Thymus (tissue), 11 donors: ENCODE results near the gene MRPL53. TPM values are rescaled to one million over a fixed set of nuclear protein-coding genes. Genes with fewer than 3 reads are reported as not detected.
A peak's percentile ranks its signal among the peaks of the same experiment; 100 is the strongest.

Experiments used
- DNase-seq, 9 donors: peaks; one replicate each; pipeline ENCODE4 v3.0.0-alpha.2; 2013; ENCODE audit warnings: low spot score in 9 of 9, low read depth in 6 of 9, missing footprints in 1 of 9
- H3K27ac ChIP-seq, 2 donors: one replicate each; pipeline ENCODE4 v1.5.1; 2013; ENCODE audit warnings: control low read depth in 1 of 2, low read depth in 1 of 2, low read length in 1 of 2, mild to moderate bottlenecking in 1 of 2, moderate library complexity in 1 of 2
- H3K27me3 ChIP-seq, 2 donors: one replicate each; pipeline ENCODE4 v1.5.1; 2013; ENCODE audit warnings: low read length in 1 of 2; ENCODE audit not compliant: control insufficient read depth in 2 of 2, insufficient read depth in 1 of 2
- H3K36me3 ChIP-seq, 2 donors: one replicate each; pipeline ENCODE4 v1.5.1; 2013; ENCODE audit warnings: low read length in 1 of 2, mild to moderate bottlenecking in 1 of 2, moderate library complexity in 1 of 2; ENCODE audit not compliant: control insufficient read depth in 2 of 2, insufficient read depth in 2 of 2
- H3K4me1 ChIP-seq, 2 donors: one replicate each; pipeline ENCODE4 v1.5.1; 2013; ENCODE audit warnings: low read length in 2 of 2; ENCODE audit not compliant: control insufficient read depth in 2 of 2, insufficient read depth in 2 of 2
- H3K4me3 ChIP-seq, 2 donors: one replicate each; pipeline ENCODE4 v1.5.1; 2013; ENCODE audit warnings: low read length in 2 of 2, control low read depth in 1 of 2, mild to moderate bottlenecking in 1 of 2
- H3K9me3 ChIP-seq, 2 donors: one replicate each; pipeline ENCODE4 v1.5.1; 2013; ENCODE audit warnings: low read length in 1 of 2, mild to moderate bottlenecking in 1 of 2; ENCODE audit not compliant: control insufficient read depth in 2 of 2, insufficient read depth in 1 of 2
- WGBS: extraction: QIAGEN DNeasy Blood & Tissue Kit; methylation state at CpG from one replicate; pipeline ENCODE4 v1.1.7; 2013; 5-methylcytosine and 5-hydroxymethylcytosine counted together
- polyA plus RNA-seq: library from polyadenylated mRNA; stranded (reverse); fragments of 200-250 nt; gene quantifications from one replicate; pipeline ENCODE4 v1.2.3, GENCODE V29; 2013
- total RNA-seq: library from RNA; stranded (reverse); fragments of 120-200 nt; gene quantifications from one replicate; pipeline ENCODE4 v1.2.4, GENCODE V29; 2013
- donor health status: healthy.

The MRPL53 gene
- total and polyA plus RNA-seq, 2 donors, result 67.7 to 101 TPM

- no peak for DNase-seq
- H3K4me1 ChIP-seq, result peaks cover 4 to 26% of the 10 kb centered on the region in 2 donors
- H3K36me3 ChIP-seq, result no peaks in the 10 kb centered on the region
- 53% methylated on average over 3 of the region's 3 CpGs for WGBS
- no peak overlapping the region for H3K27ac ChIP-seq
- peaks cover 23 to 52% of the 10 kb centered on the region in 2 donors for H3K27me3 ChIP-seq
- peak overlapping the region in 1 of 2 donors; percentile 45 for H3K4me3 ChIP-seq
- H3K9me3 ChIP-seq, result peaks cover 0 to 8% of the 10 kb centered on the region in 2 donors
These were observed 33.1 kb downstream of the MRPL53 start for GRCh38 chr2:74439373-74439772.

GRCh38 chr2:74438248-74438647 lies 34.2 kb downstream of the MRPL53 start:
- 100% methylated on average over 1 of the region's 1 CpG for WGBS
- peaks cover 19 to 41% of the 10 kb centered on the region in 2 donors for H3K27me3 ChIP-seq
- H3K36me3 ChIP-seq, result no peaks in the 10 kb centered on the region
- H3K27ac ChIP-seq, result no peak overlapping the region
- H3K4me1 ChIP-seq, result peaks cover 4 to 26% of the 10 kb centered on the region in 2 donors
- no peak for DNase-seq
- H3K4me3 ChIP-seq, result no peak overlapping the region
- H3K9me3 ChIP-seq, result peaks cover 0 to 8% of the 10 kb centered on the region in 2 donors

- WGBS, result 91% methylated on average over 6 of the region's 6 CpGs
- H3K36me3 ChIP-seq, result no peaks in the 10 kb centered on the region
- no peak for DNase-seq
- peaks cover 12 to 30% of the 10 kb centered on the region in 2 donors for H3K27me3 ChIP-seq
- H3K9me3 ChIP-seq, result peaks cover 0 to 5% of the 10 kb centered on the region in 2 donors
- no peak overlapping the region for H3K4me3 ChIP-seq
- H3K27ac ChIP-seq, result no peak overlapping the region
- peaks cover 4 to 26% of the 10 kb centered on the region in 2 donors for H3K4me1 ChIP-seq
These were observed 35.4 kb downstream of the MRPL53 start for GRCh38 chr2:74436848-74437695.

- Histone ChIP-seq H3K36me3 (no peaks in the 10 kb centered on the region), H3K4me3 (no peak overlapping the region), H3K9me3 (no peaks in the 10 kb centered on the region), H3K27me3 (peaks cover 6 to 22% of the 10 kb centered on the region in 2 donors), H3K4me1 (peaks cover 4 to 21% of the 10 kb centered on the region in 2 donors), H3K27ac (no peak overlapping the region)
- 97% methylated on average over 43 of the region's 43 CpGs for WGBS
- DNase-seq, result no peak
These were observed 36.2 kb downstream of the MRPL53 start for GRCh38 chr2:74436111-74436805.

- Histone ChIP-seq H3K4me3 (no peak overlapping the region), H3K27ac (no peak overlapping the region), H3K9me3 (no peaks in the 10 kb centered on the region), H3K4me1 (no peaks in the 10 kb centered on the region), H3K27me3 (no peaks in the 10 kb centered on the region), H3K36me3 (peaks cover 11 to 12% of the 10 kb centered on the region in 2 donors)
- 92% methylated on average over 11 of the region's 11 CpGs for WGBS
- DNase-seq, result no peak
These were observed 42.0 kb downstream of the MRPL53 start for GRCh38 chr2:74430502-74430901.

- H3K4me3 ChIP-seq, result no peak overlapping the region
- 97% methylated on average over 18 of the region's 18 CpGs for WGBS
- H3K36me3 ChIP-seq, result peaks cover 15 to 18% of the 10 kb centered on the region in 2 donors
- no peaks in the 10 kb centered on the region for H3K4me1 ChIP-seq
- no peaks in the 10 kb centered on the region for H3K27me3 ChIP-seq
- no peak for DNase-seq
- H3K9me3 ChIP-seq, result no peaks in the 10 kb centered on the region
- H3K27ac ChIP-seq, result no peak overlapping the region
These were observed 42.7 kb downstream of the MRPL53 start for GRCh38 chr2:74429487-74430451.

GRCh38 chr2:74428675-74429074 lies 43.8 kb downstream of the MRPL53 start:
- no peak overlapping the region for H3K4me3 ChIP-seq
- H3K27me3 ChIP-seq, result no peaks in the 10 kb centered on the region
- H3K9me3 ChIP-seq, result no peaks in the 10 kb centered on the region
- H3K27ac ChIP-seq, result no peak overlapping the region
- DNase-seq, result no peak
- WGBS, result 96% methylated on average over 5 of the region's 5 CpGs
- H3K4me1 ChIP-seq, result no peaks in the 10 kb centered on the region
- H3K36me3 ChIP-seq, result peaks cover 16 to 24% of the 10 kb centered on the region in 2 donors

- no peak for DNase-seq
These were observed 44.9 kb downstream of the MRPL53 start for GRCh38 chr2:74427551-74427950.

More at GRCh38 chr2:74427551-74427950, 44.9 kb downstream of the MRPL53 start:
- Histone ChIP-seq H3K36me3 (peaks cover 16 to 24% of the 10 kb centered on the region in 2 donors), H3K27ac (no peak overlapping the region), H3K4me1 (no peaks in the 10 kb centered on the region), H3K4me3 (no peak overlapping the region), H3K27me3 (no peaks in the 10 kb centered on the region), H3K9me3 (no peaks in the 10 kb centered on the region)
- 92% methylated on average over 3 of the region's 3 CpGs for WGBS
